NCI-H2107 treated with DMSO at 0.1 percent for 48 hours (cell line): ENCODE data around the gene CYP3A7.
"Not testable (repeated sequence)": the region's sequence is repeated elsewhere in the genome, so short reads cannot be mapped to it uniquely, and the experiment has no call there.

Source experiments
- DNase-seq: peaks from one replicate; lab custom pipeline; 2025; ENCODE audit not compliant: unreplicated experiment; lab: John Stamatoyannopoulos, UW

The CYP3A7 gene

DNA sequence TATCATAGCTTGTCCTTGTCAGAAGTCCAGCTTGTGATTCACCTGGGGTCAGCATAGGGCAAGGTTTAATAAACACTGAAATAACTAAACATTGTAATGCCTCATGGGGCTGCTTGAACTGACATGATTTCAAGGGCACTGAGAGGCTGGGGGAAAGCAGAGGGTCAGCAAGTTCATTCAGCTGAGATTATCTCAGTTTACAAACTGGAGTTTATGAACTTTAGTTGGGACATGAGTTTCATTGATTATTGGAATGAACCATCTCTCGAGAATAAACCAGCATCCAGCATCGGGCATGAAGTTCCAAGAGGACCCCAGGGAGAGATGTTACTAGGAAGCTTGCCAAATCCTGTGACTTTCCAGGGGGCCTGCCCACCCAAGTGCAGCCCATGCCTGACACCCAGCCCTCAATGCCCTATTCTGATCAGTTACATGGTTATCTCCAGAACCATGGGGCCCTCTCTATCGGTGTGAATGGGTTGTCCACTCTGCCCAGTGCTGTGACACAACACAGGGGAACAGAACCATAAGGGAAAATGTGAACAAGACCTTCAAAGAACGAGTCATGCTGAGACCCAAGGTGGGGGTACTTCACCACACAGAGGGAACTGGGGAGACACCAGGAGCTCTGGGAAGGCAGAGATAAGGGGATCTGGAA is 7.9 kb upstream of the CYP3A7 start:
- DNase-seq, result no peak

DNA sequence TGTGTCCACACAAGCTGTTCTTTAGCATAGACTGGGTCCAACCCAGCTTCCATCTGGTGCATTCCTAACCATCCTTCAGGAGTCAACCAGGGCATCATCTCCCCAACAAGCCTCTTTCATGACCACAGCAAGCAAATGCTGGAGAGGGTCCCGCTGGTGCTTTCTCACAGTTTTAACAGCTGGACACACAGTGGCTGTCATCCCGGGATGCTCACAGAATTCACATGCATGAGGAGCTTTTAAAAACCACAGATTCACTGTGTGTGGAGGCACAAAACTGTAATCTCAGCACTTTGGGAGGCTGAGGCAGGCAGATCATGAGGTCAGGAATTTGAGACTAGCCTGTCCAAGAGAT is 6.4 kb upstream of the CYP3A7 start:
- no peak for DNase-seq

DNA sequence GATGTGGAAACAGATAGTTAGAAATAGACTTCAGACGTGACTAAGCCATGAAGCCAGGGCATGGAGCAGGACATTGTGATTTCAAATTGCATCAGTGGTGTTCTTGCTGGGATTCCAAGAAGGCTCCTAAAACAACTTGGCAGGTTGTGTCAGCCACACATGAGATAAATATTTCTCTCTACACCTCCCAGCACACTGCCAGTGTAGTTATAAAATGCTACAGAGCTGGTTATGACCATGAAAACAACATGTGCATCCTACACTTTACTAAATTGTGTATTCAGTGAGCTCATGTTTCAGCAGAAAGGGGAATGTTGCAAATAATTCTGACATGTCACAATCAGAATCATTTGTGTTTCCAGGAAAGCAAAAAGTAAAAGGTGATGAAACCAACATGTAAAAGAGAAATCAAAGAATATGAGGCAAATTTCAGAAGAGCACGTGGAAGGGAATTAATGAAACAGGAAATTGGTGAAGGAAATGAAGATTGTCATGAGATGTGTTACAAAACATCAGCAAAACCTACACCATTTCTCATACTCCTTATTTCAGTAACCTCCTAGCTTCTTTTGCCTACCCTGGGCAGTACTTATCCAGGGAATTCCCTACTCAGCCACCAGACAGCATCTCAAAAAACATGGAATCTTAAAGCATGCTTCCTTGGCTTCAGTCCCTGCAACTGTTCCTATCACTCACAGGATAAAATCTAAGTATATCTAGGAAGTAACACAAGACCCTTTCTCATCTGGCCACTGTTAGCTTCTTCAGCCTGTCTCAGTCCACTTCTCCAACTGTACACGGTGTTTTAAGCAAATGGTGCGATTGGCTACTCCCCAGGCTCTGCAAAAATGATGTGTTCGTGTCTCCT is 5.8 kb upstream of the CYP3A7 start:
- no peak for DNase-seq

DNA sequence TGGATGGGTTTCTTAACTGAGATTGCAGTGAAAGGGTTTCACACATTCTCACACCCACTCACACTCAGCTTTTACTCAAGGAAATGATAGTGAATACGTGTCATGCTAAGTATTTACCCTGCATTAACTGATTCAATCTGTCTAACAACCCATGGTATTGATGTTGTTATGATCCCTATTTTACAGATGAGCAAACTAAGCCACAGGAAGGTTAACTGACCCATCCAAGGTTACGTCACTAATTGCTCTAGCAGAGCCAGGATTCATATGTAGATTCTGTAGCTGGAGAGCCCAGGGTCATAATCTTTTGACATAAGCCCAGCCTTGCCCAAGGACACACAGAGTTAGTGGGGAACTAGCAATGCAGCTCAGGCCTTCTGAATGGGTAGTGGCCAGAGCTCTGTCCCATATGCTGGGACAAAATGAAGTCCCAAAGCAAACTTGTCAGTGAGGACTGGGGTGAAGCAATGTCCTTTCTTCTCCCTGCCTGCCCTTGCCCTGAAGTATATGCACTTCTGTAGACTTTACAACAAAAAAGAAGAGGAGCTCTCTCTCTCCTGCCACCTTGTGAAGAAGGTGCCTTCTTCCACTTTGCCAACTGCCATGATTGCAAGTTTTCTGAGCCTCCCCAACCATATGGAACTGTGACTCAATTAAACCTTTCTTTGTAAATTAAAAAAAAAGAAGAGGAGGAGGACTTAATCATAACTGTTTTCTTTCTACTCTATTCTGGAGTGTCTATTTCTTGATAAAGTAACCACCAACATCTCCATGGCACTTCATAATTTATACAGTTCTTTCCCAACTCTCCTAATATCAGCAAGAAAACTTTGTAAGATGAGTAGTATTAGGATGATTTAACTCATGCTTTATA is 4.9 kb upstream of the CYP3A7 start:
- no peak for DNase-seq

DNA sequence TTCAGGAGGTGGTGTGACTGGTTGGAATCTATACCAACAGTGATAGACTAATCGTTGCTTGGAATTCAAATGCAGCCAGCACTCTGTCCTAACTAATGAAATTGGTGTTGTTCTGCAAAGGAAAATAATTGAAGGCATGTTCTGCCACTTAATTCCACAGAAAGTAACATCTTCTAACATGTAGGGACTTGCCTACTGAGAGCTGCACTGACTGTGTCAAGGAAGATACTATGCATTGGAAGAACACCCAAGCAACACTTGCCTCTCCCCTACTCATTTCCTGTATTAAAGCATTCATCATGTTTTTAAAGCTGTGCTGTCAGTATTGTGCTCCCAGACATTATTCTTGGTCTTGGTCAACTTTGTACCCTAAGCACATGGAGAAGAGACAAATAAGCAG is 2.7 kb upstream of the CYP3A7 start:
- no peak for DNase-seq

DNA sequence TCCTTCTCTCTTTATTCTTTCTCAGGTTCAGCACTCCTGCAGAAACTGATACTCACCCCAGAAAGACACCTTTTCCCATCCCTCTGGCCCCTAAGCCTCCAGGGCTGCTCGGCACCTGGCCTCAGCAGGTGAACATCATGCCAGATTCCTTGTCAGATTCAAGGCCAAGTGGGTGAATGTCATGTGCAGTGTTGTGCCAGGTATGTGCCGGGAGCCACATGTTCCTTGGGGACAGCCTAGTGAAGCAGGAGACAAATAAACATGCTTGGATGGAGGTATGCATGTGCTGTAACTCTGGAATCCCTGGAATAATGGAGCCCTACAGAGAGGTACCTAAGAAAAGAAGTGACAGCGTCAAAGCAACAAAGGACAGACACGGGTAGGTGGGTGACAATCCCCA is 1.7 kb upstream of the CYP3A7 start:
- not testable (repeated sequence) for DNase-seq

DNA sequence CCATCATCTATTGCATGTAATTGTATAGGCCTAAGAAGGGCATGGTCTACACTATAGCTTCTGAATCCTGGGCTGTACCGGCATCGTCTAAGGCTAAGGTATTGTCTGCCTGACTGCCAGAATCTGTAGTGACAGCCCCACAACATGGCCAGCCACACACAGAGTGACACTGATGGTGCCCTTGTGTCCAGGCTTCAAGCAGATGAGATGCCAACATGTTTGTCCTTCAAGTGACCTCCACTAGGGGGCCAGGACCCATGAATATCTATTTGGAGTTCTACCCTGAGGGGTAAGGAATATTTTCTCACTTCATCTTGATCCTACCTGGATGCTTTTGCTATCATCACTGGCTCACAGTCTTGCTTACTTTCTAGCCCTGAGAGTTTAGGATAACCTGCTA is 1.5 kb downstream of the CYP3A7 start:
- DNase-seq, result no peak

DNA sequence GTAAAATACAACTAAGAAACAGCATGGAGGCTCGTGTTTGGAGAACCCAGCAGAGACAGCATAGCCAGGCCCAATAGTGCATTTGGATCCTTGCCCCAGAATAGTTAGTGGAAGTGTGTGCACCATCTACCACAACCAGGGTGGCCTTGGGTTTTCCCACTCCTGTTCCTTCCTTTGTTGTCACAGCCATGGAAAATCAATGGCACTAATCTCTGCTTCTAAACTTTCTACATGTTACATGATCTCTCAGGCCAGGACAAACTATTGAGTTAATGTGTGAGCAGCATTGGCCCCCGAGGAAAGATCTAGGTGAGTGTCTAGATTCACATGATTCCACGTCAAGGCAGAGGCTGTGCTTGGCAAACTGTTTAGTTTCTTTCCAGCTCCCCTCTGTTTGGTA is 2.0 kb downstream of the CYP3A7 start:
- no peak for DNase-seq

DNA sequence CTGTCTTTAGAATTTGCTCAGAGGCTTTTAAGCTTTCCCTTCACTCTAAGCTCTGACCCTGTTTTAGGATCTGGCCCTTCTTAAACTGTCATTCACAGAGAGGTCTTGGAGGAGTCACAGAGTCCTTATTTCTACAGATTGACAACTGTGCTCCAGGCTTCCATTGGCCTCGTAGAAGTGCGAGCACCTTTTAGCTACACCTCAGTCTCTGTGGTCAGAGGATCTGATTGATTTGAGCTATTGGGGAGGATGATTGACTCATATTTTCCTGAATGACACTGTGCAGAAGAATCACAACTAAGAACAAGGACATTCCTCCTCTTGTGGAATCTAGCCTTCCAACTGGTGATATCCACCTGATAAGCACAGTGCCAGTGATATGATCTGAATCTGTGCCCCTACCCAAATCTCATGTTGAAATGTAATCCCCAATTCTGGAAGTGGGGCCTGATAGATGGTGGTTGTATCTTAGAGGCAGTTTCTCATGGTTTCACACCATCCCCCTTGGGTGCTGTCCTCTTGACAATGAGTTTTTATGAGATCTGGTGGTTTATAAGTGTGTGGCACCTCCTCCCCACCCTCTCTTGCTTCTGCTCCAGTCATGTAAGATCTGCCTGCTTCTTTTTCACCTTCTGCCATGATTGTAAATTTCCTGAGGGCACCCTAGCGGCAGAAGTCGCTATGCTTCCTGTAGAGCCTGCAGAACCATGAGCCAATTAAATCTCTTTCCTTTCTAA is 3.2 kb downstream of the CYP3A7 start:
- no peak for DNase-seq

DNA sequence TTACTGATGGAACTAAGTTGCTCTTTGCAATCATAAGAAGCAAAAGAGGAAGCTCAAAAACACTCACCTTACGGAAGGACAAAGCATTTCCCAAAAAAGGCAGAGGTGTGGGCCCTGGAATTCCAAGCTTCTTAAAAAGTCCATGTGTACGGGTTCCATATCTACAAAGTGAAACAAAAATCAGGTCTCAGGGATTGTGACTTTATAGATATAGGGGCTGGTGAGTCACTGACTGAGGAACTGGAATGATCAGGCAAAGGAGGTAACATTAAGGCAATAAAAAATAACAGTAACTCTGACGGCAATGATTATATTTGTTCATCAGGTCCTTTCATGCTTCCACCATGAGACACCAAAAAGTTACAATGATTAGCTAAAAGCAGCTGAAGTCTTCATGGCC is 4.0 kb downstream of the CYP3A7 start:
- DNase-seq, result no peak

DNA sequence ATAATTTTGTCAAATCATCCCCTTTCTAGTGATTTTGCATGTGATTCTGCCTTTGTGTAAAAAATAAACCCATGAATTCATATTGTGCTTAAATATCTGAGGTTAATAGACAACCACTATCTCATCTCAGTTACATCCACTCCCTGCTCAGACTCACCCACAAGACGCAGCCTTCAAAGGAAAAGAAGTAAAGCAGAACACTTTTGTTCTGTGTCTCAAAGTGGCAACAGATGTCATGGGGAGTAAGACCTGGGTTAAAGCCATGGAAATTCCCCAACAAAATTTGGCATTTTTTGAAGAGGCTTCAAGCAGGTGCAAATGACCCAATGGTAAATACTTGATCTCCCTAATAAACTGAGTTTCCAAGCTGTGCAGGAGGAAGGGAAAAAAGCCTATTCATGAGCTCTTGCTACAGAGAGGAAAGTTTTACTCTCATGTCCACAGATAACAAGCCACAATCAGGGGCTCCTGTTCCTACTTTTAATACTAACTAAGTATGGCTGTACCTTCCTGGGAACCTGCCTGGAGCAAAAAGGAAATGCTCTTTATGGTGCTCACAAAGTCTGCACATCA is 4.7 kb downstream of the CYP3A7 start:
- no peak for DNase-seq

DNA sequence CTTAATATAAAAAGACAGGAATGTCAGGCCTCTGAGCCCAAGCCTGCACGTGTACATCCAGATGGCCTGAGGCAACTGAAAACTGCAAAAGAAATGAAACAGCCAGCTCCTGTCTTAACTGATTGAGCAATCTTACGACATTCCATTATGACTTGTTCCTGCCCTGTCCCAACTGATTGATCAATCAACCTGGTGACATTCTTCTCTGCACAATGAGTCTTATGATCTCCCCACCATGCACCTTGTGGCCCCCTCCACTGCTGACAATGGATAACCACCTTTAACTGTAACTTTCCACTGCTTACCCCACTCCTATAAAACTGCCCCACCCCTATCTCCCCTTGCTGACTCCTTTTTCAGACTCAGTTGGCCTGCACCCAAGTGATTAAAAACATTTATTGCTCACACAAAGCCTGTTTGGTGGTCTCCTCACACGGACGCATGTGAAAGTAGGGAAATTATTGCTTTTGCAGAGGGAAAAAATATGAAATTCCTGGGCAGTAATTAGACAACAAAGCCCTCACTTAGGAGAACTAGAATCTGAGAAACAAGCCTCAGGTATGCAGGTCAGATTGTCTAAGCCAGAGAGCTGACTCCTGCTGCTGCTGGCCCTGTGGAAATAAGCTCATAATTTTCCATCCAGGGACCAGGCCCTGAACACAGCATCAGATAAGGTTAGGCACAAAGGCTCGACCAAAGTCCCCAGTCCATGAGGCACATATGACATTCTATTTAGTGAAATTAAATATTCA is 5.3 kb downstream of the CYP3A7 start:
- no peak for DNase-seq

DNA sequence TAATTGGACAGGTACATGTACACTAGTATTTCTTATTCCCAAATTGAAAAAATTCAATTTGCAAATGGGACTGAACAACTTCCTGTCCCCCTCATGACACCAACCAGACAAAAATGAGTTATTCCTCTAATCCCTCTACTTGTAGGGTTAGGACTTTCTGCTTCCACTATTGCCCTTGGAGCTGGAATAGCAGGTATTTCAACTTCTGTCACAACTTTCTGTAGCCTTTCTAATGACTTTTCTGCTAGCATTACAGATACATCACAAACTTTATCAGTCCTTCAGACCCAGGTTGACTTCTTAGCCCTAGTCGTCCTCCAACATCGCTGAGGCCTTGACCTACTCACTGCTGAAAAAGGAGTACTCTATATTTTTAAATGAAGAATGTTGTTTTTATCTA is 6.4 kb downstream of the CYP3A7 start:
- no peak for DNase-seq

DNA sequence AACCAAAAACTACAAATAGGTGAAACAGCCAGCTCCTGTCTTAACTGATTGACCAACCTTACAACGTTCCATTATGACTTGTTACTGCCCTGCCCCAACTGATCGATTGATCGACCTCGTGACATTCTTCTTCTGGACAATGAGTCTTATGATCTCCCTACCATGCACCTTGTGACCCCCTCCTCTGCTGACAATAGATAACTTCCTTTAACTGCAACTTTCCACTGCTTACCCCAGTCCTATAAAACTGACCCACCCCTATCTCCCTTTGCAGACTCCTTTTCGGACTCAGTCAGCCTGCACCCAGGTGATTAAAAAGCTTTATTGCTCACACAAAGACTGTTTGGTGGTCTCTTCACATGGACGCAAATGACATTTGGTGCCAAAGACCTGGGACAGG is 11.8 kb downstream of the CYP3A7 start:
- DNase-seq, result not testable (repeated sequence)

DNA sequence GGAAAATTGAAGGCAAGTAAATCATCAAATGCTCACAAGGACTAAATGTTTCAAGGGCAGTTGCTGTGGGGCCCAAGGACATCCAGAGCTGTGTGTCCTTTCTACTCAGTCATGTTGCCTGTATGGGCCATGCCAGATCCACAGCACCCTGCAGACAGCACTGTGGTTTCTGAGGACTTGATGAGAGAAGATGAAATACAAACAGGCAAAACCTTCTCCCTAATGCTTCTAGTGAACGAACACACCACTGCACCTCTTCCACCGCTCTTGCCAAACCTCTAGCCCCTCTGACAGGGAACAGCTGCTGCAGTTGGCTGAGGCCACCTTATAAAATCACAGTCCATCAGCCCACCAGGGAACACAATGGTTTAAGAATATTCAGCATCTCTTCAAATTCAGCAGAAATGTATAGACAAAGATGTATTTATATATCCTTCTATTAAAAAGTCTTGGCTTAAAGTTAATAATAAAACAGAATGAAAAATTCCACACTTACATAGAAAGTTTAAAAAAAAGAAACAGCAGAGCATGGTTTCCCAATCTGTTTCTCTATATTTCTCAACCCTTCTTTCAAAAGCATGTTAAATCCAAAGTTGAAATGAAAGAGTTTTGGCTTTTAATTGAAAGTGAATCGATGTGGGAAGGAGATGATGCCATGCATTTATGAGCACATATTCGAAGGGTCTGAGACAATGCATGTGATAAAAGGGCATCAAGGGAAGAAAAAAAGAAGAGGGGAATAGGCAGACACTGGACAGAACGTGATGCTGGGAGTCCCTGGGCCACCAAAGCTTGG is 14.0 kb downstream of the CYP3A7 start:
- DNase-seq, result no peak

DNA sequence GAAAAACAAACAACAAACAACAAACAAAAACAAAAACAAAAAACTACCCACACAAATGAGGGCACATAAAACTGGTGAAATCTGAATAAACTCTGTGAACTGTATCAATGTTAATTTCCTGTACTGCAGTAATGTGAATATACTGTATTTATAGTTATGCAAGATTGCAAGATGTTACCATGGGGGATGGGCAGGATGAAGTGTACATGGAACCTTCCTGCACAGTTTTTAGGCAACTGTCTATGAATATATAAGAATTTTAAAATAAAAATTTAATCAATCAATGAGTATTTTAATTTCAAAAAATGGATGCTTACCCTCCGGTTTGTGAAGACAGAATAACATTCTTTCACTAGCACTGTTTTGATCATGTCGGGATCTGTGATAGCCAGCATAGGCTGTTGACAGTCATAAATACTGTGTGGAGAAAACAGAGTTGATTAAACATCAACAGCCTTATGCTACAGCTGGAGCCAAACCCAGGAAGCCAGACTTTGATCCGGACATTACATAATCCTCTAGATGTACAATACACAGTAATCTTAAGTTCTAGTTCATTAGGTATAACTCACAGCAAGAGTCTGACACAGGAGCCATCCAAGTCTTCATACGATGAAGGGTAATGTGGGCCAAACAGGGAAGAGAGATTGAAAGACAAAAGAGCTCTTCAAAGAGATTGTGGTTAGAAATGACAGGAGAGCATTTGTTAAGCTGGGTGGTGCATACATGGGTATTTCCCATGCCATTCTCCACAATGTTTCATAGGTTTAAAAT is 14.8 kb downstream of the CYP3A7 start:
- DNase-seq, result no peak

DNA sequence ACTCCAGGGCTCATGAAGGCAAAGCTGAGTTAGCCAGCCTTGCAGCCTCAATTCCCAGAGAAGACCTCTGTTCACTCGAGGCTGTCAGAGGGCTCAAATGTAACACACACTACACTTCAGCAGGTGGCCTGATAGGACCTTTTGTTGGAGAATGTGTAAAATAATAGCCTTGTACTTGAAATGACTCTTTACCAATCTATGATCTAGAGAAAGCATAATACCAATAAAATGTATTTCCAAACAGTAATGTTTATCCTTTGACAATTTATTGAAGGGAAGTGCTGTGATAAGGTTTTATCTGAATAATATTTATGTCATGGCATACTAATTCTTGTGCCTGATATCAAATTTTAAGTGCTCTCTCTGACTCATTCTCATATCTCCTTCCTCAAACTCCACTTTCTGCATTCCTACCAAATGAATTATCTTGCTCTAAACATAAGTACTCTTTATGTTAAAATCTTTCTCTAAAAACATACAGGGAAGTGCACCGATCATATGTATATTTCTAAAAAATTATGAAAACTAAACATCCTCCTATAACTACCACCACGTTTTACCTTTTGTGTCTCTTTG is 20.9 kb downstream of the CYP3A7 start:
- no peak for DNase-seq
